OCI-LY1 (cell line): ENCODE results near the gene LOXL4.

Source experiments
- EZH2 ChIP-seq: fragments of 200-600 bp; sonication (generic), shearing (Covaris generic); IDR thresholded peaks from 2 replicates; pipeline ENCODE4 v1.8.0; 2017; ENCODE audit warnings: borderline replicate concordance, mixed run types, mild to moderate bottlenecking, antibody characterized with exemption, low read length, moderate library complexity, mixed read lengths
- TF ChIP-seq, protein P1 (sequence below): fragments of 200-600 bp; sonication (generic), shearing (Covaris generic); IDR thresholded peaks from 2 replicates; pipeline ENCODE4 v1.5.1; 2017; ENCODE audit warnings: mild to moderate bottlenecking, antibody characterized with exemption, low read length, moderate library complexity, mixed read lengths

DNA sequence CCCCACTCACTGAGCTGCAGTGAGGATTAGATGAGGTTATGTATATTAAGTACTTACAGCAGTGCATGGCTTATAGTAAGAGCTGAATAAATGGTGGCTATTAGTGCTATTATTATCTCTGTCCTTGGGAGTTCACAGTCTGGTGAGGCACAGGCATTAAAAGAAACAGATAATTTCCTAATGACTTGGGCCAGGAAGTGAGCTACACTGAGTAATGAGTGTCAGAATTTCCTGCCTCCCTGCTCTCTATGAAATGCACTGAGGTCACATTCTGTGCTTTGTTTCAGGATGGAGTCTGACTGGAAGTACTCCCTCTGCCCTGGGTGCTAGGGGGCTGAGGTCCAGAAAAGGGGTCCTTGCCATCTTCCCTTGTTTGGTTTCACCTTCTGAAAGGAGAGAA, 48.7 kb upstream of the LOXL4 start:
- TF ChIP-seq, protein P1, sequence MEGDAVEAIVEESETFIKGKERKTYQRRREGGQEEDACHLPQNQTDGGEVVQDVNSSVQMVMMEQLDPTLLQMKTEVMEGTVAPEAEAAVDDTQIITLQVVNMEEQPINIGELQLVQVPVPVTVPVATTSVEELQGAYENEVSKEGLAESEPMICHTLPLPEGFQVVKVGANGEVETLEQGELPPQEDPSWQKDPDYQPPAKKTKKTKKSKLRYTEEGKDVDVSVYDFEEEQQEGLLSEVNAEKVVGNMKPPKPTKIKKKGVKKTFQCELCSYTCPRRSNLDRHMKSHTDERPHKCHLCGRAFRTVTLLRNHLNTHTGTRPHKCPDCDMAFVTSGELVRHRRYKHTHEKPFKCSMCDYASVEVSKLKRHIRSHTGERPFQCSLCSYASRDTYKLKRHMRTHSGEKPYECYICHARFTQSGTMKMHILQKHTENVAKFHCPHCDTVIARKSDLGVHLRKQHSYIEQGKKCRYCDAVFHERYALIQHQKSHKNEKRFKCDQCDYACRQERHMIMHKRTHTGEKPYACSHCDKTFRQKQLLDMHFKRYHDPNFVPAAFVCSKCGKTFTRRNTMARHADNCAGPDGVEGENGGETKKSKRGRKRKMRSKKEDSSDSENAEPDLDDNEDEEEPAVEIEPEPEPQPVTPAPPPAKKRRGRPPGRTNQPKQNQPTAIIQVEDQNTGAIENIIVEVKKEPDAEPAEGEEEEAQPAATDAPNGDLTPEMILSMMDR = no peak
- no peak for TF ChIP-seq EZH2
